PC-3 (cell line): ENCODE measurements around the gene HAGHL.

ENCODE experiments used
- EZH2 ChIP-seq: fragments of 300-600 bp; sonication (generic); IDR thresholded peaks from one replicate; pipeline ENCODE4 v1.6.1; 2017; ENCODE audit warnings: antibody characterized with exemption, mild to moderate bottlenecking, low read length; ENCODE audit not compliant: unreplicated experiment
- EZH2phosphoT487 ChIP-seq: fragments of 300-600 bp; sonication (generic); IDR thresholded peaks from 2 replicates; pipeline ENCODE4 v1.6.1; 2018; ENCODE audit warnings: mild to moderate bottlenecking, antibody characterized with exemption, low read length, borderline replicate concordance
- TF ChIP-seq, protein P1 (sequence below): fragments of 300-600 bp; sonication (generic); conservative IDR thresholded peaks from 2 replicates; pipeline ENCODE4 v1.5.1; 2017; ENCODE audit warnings: antibody characterized with exemption, low read depth, mild to moderate bottlenecking, low read length

DNA sequence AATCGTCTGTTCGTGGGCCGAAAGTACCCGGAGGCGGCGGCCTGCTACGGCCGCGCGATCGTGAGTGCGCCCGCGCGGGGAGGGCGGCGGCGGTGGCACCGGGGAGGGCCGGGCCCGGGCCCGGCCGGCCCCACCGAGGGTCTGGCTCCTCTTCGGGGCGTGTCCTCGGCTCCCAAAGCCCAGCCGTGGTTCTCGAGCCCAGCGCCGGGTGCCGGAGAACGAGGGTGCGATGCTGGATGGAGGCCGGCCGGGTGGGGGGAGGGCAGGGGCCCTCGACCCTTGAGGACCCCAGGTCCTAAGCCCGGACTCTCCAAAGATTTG is 46.3 kb upstream of the HAGHL start:
- TF ChIP-seq, protein P1, sequence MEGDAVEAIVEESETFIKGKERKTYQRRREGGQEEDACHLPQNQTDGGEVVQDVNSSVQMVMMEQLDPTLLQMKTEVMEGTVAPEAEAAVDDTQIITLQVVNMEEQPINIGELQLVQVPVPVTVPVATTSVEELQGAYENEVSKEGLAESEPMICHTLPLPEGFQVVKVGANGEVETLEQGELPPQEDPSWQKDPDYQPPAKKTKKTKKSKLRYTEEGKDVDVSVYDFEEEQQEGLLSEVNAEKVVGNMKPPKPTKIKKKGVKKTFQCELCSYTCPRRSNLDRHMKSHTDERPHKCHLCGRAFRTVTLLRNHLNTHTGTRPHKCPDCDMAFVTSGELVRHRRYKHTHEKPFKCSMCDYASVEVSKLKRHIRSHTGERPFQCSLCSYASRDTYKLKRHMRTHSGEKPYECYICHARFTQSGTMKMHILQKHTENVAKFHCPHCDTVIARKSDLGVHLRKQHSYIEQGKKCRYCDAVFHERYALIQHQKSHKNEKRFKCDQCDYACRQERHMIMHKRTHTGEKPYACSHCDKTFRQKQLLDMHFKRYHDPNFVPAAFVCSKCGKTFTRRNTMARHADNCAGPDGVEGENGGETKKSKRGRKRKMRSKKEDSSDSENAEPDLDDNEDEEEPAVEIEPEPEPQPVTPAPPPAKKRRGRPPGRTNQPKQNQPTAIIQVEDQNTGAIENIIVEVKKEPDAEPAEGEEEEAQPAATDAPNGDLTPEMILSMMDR: no peak
- TF ChIP-seq EZH2phosphoT487 (no peak), EZH2 (no peak)
